ENCODE data around the gene FGF6.
"Not testable (repeated sequence)": the region's sequence is repeated elsewhere in the genome, so short reads cannot be mapped to it uniquely, and the experiment has no call there.

DNA sequence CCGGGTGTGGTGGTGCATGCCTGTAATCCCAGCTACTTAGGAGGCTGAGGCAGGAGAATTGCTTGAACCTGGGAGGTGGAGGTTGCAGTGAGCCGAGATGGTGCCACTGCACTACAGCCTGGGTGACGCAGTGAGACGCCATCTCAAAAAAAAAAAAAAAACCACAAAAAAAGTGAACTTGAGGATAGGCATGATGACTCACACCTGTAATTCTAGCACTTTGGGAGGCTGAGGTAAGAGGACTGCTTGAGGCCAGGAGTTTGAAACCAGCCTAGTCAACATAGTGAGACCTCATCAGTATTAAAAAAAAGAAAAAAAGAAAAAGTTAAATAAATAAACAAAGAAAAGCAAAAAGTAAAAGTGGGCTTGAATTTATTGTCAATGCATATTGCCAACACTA is 10.2 kb upstream of the FGF6 start:
- TF ChIP-seq, protein P1, sequence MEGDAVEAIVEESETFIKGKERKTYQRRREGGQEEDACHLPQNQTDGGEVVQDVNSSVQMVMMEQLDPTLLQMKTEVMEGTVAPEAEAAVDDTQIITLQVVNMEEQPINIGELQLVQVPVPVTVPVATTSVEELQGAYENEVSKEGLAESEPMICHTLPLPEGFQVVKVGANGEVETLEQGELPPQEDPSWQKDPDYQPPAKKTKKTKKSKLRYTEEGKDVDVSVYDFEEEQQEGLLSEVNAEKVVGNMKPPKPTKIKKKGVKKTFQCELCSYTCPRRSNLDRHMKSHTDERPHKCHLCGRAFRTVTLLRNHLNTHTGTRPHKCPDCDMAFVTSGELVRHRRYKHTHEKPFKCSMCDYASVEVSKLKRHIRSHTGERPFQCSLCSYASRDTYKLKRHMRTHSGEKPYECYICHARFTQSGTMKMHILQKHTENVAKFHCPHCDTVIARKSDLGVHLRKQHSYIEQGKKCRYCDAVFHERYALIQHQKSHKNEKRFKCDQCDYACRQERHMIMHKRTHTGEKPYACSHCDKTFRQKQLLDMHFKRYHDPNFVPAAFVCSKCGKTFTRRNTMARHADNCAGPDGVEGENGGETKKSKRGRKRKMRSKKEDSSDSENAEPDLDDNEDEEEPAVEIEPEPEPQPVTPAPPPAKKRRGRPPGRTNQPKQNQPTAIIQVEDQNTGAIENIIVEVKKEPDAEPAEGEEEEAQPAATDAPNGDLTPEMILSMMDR (IDR thresholded peaks at IDR 0.05; ENCODE audit: low read depth, low read length), result not testable (repeated sequence)
- not testable (repeated sequence) for TF ChIP-seq POLR2A (IDR thresholded peaks at IDR 0.05; ENCODE audit: extremely low read depth, insufficient read length); MYC (IDR thresholded peaks at IDR 0.05; ENCODE audit: low read depth, low read length)
- TF ChIP-seq, protein P2, sequence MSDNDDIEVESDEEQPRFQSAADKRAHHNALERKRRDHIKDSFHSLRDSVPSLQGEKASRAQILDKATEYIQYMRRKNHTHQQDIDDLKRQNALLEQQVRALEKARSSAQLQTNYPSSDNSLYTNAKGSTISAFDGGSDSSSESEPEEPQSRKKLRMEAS (IDR thresholded peaks at IDR 0.05; ENCODE audit: low read depth, low read length), result not testable (repeated sequence)
